RWPE2 (cell line): ENCODE measurements around the gene BMI1.

ENCODE experiments used
- ATAC-seq: fragments of 200-7000 bp; cut with Tn5 transposase; 3 replicates; pipeline ENCODE4 v1.9.1; 2021; ENCODE audit warnings: low read depth
- DNase-seq: peaks from one replicate; pipeline ENCODE4 v3.0.0-alpha.2; 2020; ENCODE audit warnings: low spot score
- H3K27ac ChIP-seq: fragments of 450-650 bp; 2 replicates; pipeline ENCODE4 v1.5.1; 2017; ENCODE audit warnings: mild to moderate bottlenecking; ENCODE audit not compliant: poor library complexity, severe bottlenecking
- H3K27me3 ChIP-seq: fragments of 250-450 bp; sonication (Bioruptor Pico); 2 replicates; pipeline ENCODE4 v1.5.1; 2021; ENCODE audit warnings: mild to moderate bottlenecking, moderate library complexity; ENCODE audit not compliant: insufficient read depth, poor library complexity, severe bottlenecking
- H3K36me3 ChIP-seq: fragments of 250-450 bp; sonication (Bioruptor Pico); 2 replicates; pipeline ENCODE4 v1.5.1; 2020; ENCODE audit warnings: low read depth, mild to moderate bottlenecking, moderate library complexity
- H3K4me1 ChIP-seq: fragments of 250-450 bp; sonication (Bioruptor Pico); 2 replicates; pipeline ENCODE4 v1.5.1; 2021; ENCODE audit warnings: mild to moderate bottlenecking, moderate library complexity; ENCODE audit not compliant: insufficient read depth, poor library complexity, severe bottlenecking
- H3K4me3 ChIP-seq: fragments of 250-450 bp; sonication (Bioruptor Pico); 2 replicates; pipeline ENCODE4 v1.5.1; 2021; ENCODE audit warnings: mild to moderate bottlenecking, moderate library complexity; ENCODE audit not compliant: severe bottlenecking
- H3K9me3 ChIP-seq: fragments of 250-450 bp; sonication (Bioruptor Pico); 2 replicates; pipeline ENCODE4 v1.5.1; 2021; ENCODE audit warnings: mild to moderate bottlenecking, moderate library complexity; ENCODE audit not compliant: severe bottlenecking
- CTCF ChIP-seq: fragments of 450-650 bp; IDR thresholded peaks from one replicate; pipeline ENCODE4 v1.5.1; 2017; ENCODE audit warnings: mild to moderate bottlenecking, moderate library complexity; ENCODE audit not compliant: poor library complexity, severe bottlenecking

The BMI1 gene

DNA sequence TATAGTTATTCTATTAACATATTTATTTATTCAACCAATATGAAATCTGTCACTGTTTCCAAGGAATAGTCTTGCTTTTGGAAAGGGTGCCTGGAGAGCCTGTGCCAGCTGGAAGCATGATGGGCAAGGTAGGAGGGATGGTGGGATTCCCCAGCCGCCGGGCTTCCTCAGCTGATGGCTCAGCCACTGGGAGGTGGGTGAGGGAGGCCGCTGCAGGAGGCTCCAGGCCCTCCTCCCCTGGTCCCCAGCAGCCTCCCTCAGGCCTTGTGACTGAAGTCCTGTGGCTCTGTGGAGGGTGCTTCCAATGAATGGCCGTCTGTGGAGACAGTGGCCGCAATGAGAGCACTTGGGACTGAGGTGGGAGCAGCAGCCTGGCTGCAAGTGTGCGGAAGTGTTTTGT lies 51.4 kb downstream of the BMI1 start:
- ATAC-seq, result no peak

DNA sequence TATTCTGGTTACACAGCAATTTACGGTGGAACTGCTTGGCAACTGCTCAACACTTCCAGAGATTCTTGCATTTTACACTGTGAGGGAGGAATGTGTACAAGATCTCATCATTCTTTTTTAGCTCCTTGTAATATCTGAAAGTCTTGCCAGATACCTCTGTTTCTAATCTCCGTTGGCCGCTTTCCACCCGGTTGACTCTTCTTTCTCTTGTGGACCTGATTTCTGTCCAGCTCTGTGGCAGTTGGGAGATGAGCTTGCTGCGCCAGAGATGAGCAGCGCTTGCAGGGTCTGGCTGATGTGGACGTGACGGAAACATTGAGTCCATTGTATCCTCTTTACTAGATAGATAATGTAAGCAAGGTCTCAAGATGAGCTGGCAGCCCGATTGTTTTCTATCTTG lies 52.0 kb downstream of the BMI1 start:
- no peaks in the 10 kb centered on the region for H3K4me1 ChIP-seq
- no peaks in the 10 kb centered on the region for H3K36me3 ChIP-seq
- ATAC-seq (no peak), DNase-seq (no peak)
- H3K27me3 ChIP-seq, result no peaks in the 10 kb centered on the region
- no peak overlapping the region for H3K27ac ChIP-seq
- H3K9me3 ChIP-seq, result no peaks in the 10 kb centered on the region
- no peak for TF ChIP-seq CTCF
- H3K4me3 ChIP-seq, result no peak overlapping the region

More for the DNA sequence above, 51.4 kb downstream of the BMI1 start:
- no peaks in the 10 kb centered on the region for H3K36me3 ChIP-seq
- no peak for DNase-seq
- H3K27ac ChIP-seq, result no peak overlapping the region
- H3K4me1 ChIP-seq, result no peaks in the 10 kb centered on the region
- no peak for TF ChIP-seq CTCF
- H3K4me3 ChIP-seq, result no peak overlapping the region
- H3K9me3 ChIP-seq, result no peaks in the 10 kb centered on the region
- no peaks in the 10 kb centered on the region for H3K27me3 ChIP-seq

- no peak for ATAC-seq
- TF ChIP-seq CTCF, result no peak
- Histone ChIP-seq H3K27ac (no peak overlapping the region), H3K27me3 (no peaks in the 10 kb centered on the region), H3K36me3 (no peaks in the 10 kb centered on the region), H3K9me3 (no peaks in the 10 kb centered on the region), H3K4me3 (no peak overlapping the region), H3K4me1 (no peaks in the 10 kb centered on the region)
- no peak for DNase-seq
These were observed 53.7 kb downstream of the BMI1 start for GRCh38 chr10:22374489-22375126.

- no peak overlapping the region for H3K27ac ChIP-seq
- ATAC-seq, result no peak
These were observed 58.2 kb downstream of the BMI1 start for GRCh38 chr10:22379059-22379458.

More at GRCh38 chr10:22379059-22379458, 58.2 kb downstream of the BMI1 start:
- no peak for TF ChIP-seq CTCF
- H3K4me1 ChIP-seq, result no peaks in the 10 kb centered on the region
- no peak overlapping the region for H3K4me3 ChIP-seq
- H3K27me3 ChIP-seq, result no peaks in the 10 kb centered on the region
- no peak for DNase-seq
- no peaks in the 10 kb centered on the region for H3K9me3 ChIP-seq
- no peaks in the 10 kb centered on the region for H3K36me3 ChIP-seq
